ENCODE results near the gene ZNF577.

ZNF577 gene

GRCh38 chr19:51837145-51837544 lies 50.6 kb downstream of the ZNF577 start:
- no peak overlapping the region for H3K4me3 ChIP-seq (ENCODE audit: low read depth in 1 of 2, low read length in 2 of 2)
- H3K9me3 ChIP-seq (ENCODE audit: low read length), result no peaks in the 10 kb centered on the region
- no peaks in the 10 kb centered on the region for H3K36me3 ChIP-seq (ENCODE audit: insufficient read depth, low read length)
- no peaks in the 10 kb centered on the region for H3K4me1 ChIP-seq (ENCODE audit: insufficient read depth, low read length)
- H3K27me3 ChIP-seq (ENCODE audit: control insufficient read depth in 1 of 2, insufficient read depth in 2 of 2, low read length in 2 of 2), result no peaks in the 10 kb centered on the region
- H3K27ac ChIP-seq (ENCODE audit: low read depth, low read length), result no peak overlapping the region
- H3K9ac ChIP-seq (ENCODE audit: low read length), result no peak overlapping the region

DNA sequence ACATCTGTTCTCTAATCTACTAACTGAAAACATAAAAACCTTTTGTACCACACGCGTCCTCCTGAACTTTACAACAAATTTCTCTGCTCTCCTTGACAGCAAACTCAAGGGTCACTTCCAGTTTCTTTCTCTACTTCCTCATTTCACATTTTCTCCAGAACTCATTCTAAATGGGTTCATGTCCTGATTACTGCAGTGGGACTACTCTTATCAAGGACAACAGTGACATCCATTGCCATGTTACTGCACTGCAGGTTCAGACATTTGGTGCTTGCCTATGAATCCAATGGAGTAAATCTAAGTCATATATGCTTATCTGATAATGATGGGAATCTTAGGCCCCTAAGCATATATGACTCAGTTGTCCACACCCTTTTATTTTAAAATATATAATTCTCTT lies 57.5 kb downstream of the ZNF577 start:
- H3K36me3 ChIP-seq (ENCODE audit: insufficient read depth, low read length), result no peaks in the 10 kb centered on the region
- H3K9me3 ChIP-seq (ENCODE audit: low read length), result no peaks in the 10 kb centered on the region
- H3K27ac ChIP-seq (ENCODE audit: low read depth, low read length), result no peak overlapping the region
- no peaks in the 10 kb centered on the region for H3K4me1 ChIP-seq (ENCODE audit: insufficient read depth, low read length)
- no peaks in the 10 kb centered on the region for H3K27me3 ChIP-seq (ENCODE audit: control insufficient read depth in 1 of 2, insufficient read depth in 2 of 2, low read length in 2 of 2)
- no peak overlapping the region for H3K9ac ChIP-seq (ENCODE audit: low read length)
- no peak overlapping the region for H3K4me3 ChIP-seq (ENCODE audit: low read depth in 1 of 2, low read length in 2 of 2)

GRCh38 chr19:51824281-51825005 lies 63.3 kb downstream of the ZNF577 start:
- no peaks in the 10 kb centered on the region for H3K36me3 ChIP-seq (ENCODE audit: insufficient read depth, low read length)
- H3K27me3 ChIP-seq (ENCODE audit: control insufficient read depth in 1 of 2, insufficient read depth in 2 of 2, low read length in 2 of 2), result no peaks in the 10 kb centered on the region
- H3K9ac ChIP-seq (ENCODE audit: low read length), result no peak overlapping the region
- H3K4me1 ChIP-seq (ENCODE audit: insufficient read depth, low read length), result no peaks in the 10 kb centered on the region
- H3K27ac ChIP-seq (ENCODE audit: low read depth, low read length), result no peak overlapping the region
- no peak overlapping the region for H3K4me3 ChIP-seq (ENCODE audit: low read depth in 1 of 2, low read length in 2 of 2)
- no peaks in the 10 kb centered on the region for H3K9me3 ChIP-seq (ENCODE audit: low read length)

GRCh38 chr19:51822946-51823345 lies 64.8 kb downstream of the ZNF577 start:
- no peaks in the 10 kb centered on the region for H3K4me1 ChIP-seq (ENCODE audit: insufficient read depth, low read length)
- no peaks in the 10 kb centered on the region for H3K27me3 ChIP-seq (ENCODE audit: control insufficient read depth in 1 of 2, insufficient read depth in 2 of 2, low read length in 2 of 2)
- H3K9me3 ChIP-seq (ENCODE audit: low read length), result no peaks in the 10 kb centered on the region
- H3K9ac ChIP-seq (ENCODE audit: low read length), result no peak overlapping the region
- no peaks in the 10 kb centered on the region for H3K36me3 ChIP-seq (ENCODE audit: insufficient read depth, low read length)
- H3K27ac ChIP-seq (ENCODE audit: low read depth, low read length), result no peak overlapping the region
- no peak overlapping the region for H3K4me3 ChIP-seq (ENCODE audit: low read depth in 1 of 2, low read length in 2 of 2)

DNA sequence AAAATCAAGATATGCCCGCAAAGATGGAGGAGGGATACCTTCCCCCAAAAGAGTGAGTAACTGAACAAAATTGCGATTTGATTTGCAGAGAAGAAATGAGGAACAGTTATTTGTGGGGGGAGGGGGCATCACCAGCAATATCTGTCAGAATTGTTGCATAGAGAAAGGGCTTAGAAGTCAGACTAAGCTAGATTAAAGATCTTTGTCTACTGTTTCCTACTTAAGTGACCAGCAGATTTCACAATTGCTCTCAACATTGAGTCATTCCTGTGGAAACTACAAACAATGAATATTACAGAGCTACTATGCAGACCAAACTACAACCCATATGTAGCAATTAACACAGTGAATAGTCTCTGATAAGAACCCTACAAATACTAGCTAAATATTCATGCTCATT lies 65.4 kb downstream of the ZNF577 start:
- no peaks in the 10 kb centered on the region for H3K27me3 ChIP-seq (ENCODE audit: control insufficient read depth in 1 of 2, insufficient read depth in 2 of 2, low read length in 2 of 2)
- no peaks in the 10 kb centered on the region for H3K4me1 ChIP-seq (ENCODE audit: insufficient read depth, low read length)
- H3K4me3 ChIP-seq (ENCODE audit: low read depth in 1 of 2, low read length in 2 of 2), result no peak overlapping the region
- no peak overlapping the region for H3K9ac ChIP-seq (ENCODE audit: low read length)
- no peak overlapping the region for H3K27ac ChIP-seq (ENCODE audit: low read depth, low read length)
- no peaks in the 10 kb centered on the region for H3K9me3 ChIP-seq (ENCODE audit: low read length)
- no peaks in the 10 kb centered on the region for H3K36me3 ChIP-seq (ENCODE audit: insufficient read depth, low read length)

DNA sequence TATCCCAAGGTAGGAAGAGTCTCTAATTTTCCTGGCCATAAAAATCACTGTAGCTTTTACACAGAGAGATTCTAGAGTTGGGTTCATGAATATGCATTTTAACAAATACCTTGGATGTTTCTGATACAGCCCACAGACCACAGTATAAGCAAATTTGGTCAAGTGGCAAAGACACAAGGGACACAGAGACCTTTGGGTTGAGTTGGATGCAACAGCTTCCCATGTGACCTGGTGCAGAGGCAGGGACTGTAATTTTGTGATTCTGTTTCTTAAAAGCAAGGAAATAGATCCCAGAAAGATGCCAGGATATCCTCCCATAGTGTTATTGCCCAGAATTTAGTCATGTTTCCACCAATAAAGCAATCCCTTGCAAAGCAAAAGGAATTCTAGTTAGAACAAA lies 65.8 kb downstream of the ZNF577 start:
- Histone ChIP-seq H3K27ac (ENCODE audit: low read depth, low read length) (no peak overlapping the region), H3K36me3 (ENCODE audit: insufficient read depth, low read length) (no peaks in the 10 kb centered on the region), H3K27me3 (ENCODE audit: control insufficient read depth in 1 of 2, insufficient read depth in 2 of 2, low read length in 2 of 2) (no peaks in the 10 kb centered on the region), H3K9ac (ENCODE audit: low read length) (no peak overlapping the region), H3K9me3 (ENCODE audit: low read length) (no peaks in the 10 kb centered on the region), H3K4me1 (ENCODE audit: insufficient read depth, low read length) (no peaks in the 10 kb centered on the region), H3K4me3 (ENCODE audit: low read depth in 1 of 2, low read length in 2 of 2) (no peak overlapping the region)

- Histone ChIP-seq H3K9ac (ENCODE audit: low read length) (no peak overlapping the region), H3K36me3 (ENCODE audit: insufficient read depth, low read length) (no peaks in the 10 kb centered on the region), H3K27me3 (ENCODE audit: control insufficient read depth in 1 of 2, insufficient read depth in 2 of 2, low read length in 2 of 2) (no peaks in the 10 kb centered on the region), H3K4me1 (ENCODE audit: insufficient read depth, low read length) (no peaks in the 10 kb centered on the region), H3K27ac (ENCODE audit: low read depth, low read length) (no peak overlapping the region), H3K9me3 (ENCODE audit: low read length) (no peaks in the 10 kb centered on the region), H3K4me3 (ENCODE audit: low read depth in 1 of 2, low read length in 2 of 2) (no peak overlapping the region)
Observed at GRCh38 chr19:51821456-51821855, 66.3 kb downstream of the ZNF577 start.
